ENCODE measurements around the gene EMILIN1. TPM values are rescaled to one million over a fixed set of nuclear protein-coding genes. Genes with fewer than 3 reads are reported as not detected.

Gene EMILIN1
- total and polyA plus RNA-seq, 2 of the 8 experiments (the other 6 are each of a cell fraction or from before 2014, with no cell fraction given): 1.9 to 3.0 TPM

GRCh38 chr2:27084297-27085061, 6.1 kb downstream of the EMILIN1 start:
- Histone ChIP-seq H3K79me2 (ENCODE audit: control insufficient read depth in 1 of 2, insufficient read depth in 2 of 2, low read length in 2 of 2) (no peaks in the 10 kb centered on the region), H3K4me2 (ENCODE audit: insufficient read depth in 1 of 2, low read depth in 2 of 2, low read length in 2 of 2) (no peak overlapping the region; a peak in 1 of 4 replicates), H4K5ac (ENCODE audit: insufficient read length, low read depth, low read length) (no peak overlapping the region), H2BK120ac (replicated peaks; ENCODE audit: low read depth, low read length) (no peak overlapping the region), H3K14ac (ENCODE audit: insufficient read length) (no peak overlapping the region), H2BK5ac (ENCODE audit: low read depth, low read length) (no peak overlapping the region), H3K36me3 (ENCODE audit: control insufficient read depth in 2 of 4, insufficient read depth in 4 of 4, low read length in 3 of 4) (no peaks in the 10 kb centered on the region), H2AK5ac (ENCODE audit: low read depth, low read length) (no peak overlapping the region), H2BK20ac (ENCODE audit: low read length) (no peak overlapping the region), H3K27me3 (replicated peaks in 1 of 4; ENCODE audit: control insufficient read depth in 3 of 4, extremely low read depth in 1 of 4, insufficient read depth in 3 of 4, low read length in 3 of 4) (peaks cover 0 to 9% (median 4%) of the 10 kb centered on the region in 4 experiments; a peak in 2 of 7 replicates), H2AFZ (ENCODE audit: low read length) (no peak overlapping the region), H3K23ac (ENCODE audit: insufficient read length) (no peak overlapping the region), H3K4ac (replicated peaks; ENCODE audit: insufficient read length, low read depth, low read length) (no peak overlapping the region), H3K23me2 (ENCODE audit: low read depth, low read length) (peaks cover 13% of the 10 kb centered on the region; the same call in 1 of the 2 replicates), H3K18ac (ENCODE audit: extremely low read depth, low read length) (no peak overlapping the region), H3K9ac (replicated peaks in 1 of 4; ENCODE audit: extremely low read depth in 1 of 4, low read depth in 3 of 4, low read length in 3 of 4) (no peak overlapping the region), H3K56ac (replicated peaks; ENCODE audit: insufficient read length, low read depth, low read length) (no peak overlapping the region), H3K9me3 (ENCODE audit: insufficient read depth in 2 of 2, low read depth in 1 of 2, low read length in 1 of 2) (no peaks in the 10 kb centered on the region), H4K20me1 (replicated peaks in 1 of 2; ENCODE audit: control insufficient read depth in 1 of 2, insufficient read depth in 2 of 2, low read length in 2 of 2) (peaks cover 0 to 1% of the 10 kb centered on the region in 2 experiments), H3K79me1 (ENCODE audit: low read depth, low read length) (no peaks in the 10 kb centered on the region), H4K91ac (replicated peaks; ENCODE audit: insufficient read length, low read length) (no peak overlapping the region), H2BK15ac (ENCODE audit: low read length) (no peak overlapping the region), H3K27ac (ENCODE audit: low read depth, low read length) (no peak overlapping the region), H3K4me3 (ENCODE audit: extremely low read depth in 1 of 4, insufficient read depth in 2 of 4, low read depth in 3 of 4, low read length in 4 of 4) (no peak overlapping the region), H3K4me1 (replicated peaks in 1 of 4; ENCODE audit: control insufficient read depth in 3 of 4, insufficient read depth in 4 of 4, low read length in 3 of 4) (peaks cover 4 to 28% (median 10%) of the 10 kb centered on the region in 4 experiments; a peak in 6 of 7 replicates), H2BK12ac (ENCODE audit: low read depth, low read length) (no peak overlapping the region; the same call in 1 of the 2 replicates), H4K8ac (ENCODE audit: extremely low read depth, insufficient read depth, low read length) (no peak overlapping the region)
- DNase-seq (ENCODE audit: low read depth in 1 of 2, low spot score in 2 of 2) (no peak), FAIRE-seq (no peak)
- WGBS, 2 experiments (ENCODE audit: extremely low coverage in 1 of 2, insufficient coverage in 1 of 2, insufficient read length in 1 of 2, insufficient replicate concordance in 2 of 2, low coverage in 1 of 2, low lambda C conversion rate in 2 of 2, missing lambda C conversion rate in 1 of 2): 89% methylated on average over 6 of the region's 6 CpGs; no CpG with 5 or more reads in 1 of the 2 experiments
- ChIA-PET POLR2A (ENCODE audit: partially characterized antibody) (interaction anchor here (0.6 to 5.9 kb wide), 6 partner anchors 12 to 272 kb away, joined by 4 to 63 read pairs (median 13); partner anchors contain the start of genes AGBL5, ATRAID, GTF3C2 and OST4), CTCF (ENCODE audit: partially characterized antibody) (interaction anchor here (0.7 to 16.5 kb wide), 9 partner anchors 8 to 165 kb away, joined by 3 to 160 read pairs (median 3); partner anchors contain the start of genes AGBL5 and PREB)
- no peak for TF ChIP-seq CBX5 (IDR thresholded peaks at IDR 0.05; ENCODE audit: low read depth, low read length)
- no peak for TF ChIP-seq TAF1 (IDR thresholded peaks at IDR 0.05; ENCODE audit: low read depth, low read length)
- no peak for TF ChIP-seq BCL11A (IDR thresholded peaks at IDR 0.05; ENCODE audit: low read depth in 2 of 2, low read length in 2 of 2)
- no peak for TF ChIP-seq SP2 (IDR thresholded peaks at IDR 0.05; ENCODE audit: low read length)
- TF ChIP-seq ATF3 (IDR thresholded peaks at IDR 0.05; ENCODE audit: insufficient read depth, low read depth, low read length): no peak
- TF ChIP-seq HDAC6 (IDR thresholded peaks at IDR 0.05; ENCODE audit: low read depth, low read length): no peak
- TF ChIP-seq KDM4A (IDR thresholded peaks at IDR 0.05; ENCODE audit: low read depth, low read length, severe bottlenecking): no peak
- no peak for TF ChIP-seq GTF2F1 (IDR thresholded peaks at IDR 0.05; ENCODE audit: borderline replicate concordance, low read depth, low read length)

All from H1 (cell line).